ENCODE results near the gene GNPTG. TPM values are rescaled to one million over a fixed set of nuclear protein-coding genes. Genes with fewer than 3 reads are reported as not detected.

The GNPTG gene
- total and polyA plus RNA-seq, 2 of the 13 experiments (the other 11 are each of a cell fraction or from before 2014, with no cell fraction given) = 22.7 to 71.1 TPM

GRCh38 chr16:1311738-1312466, 39.8 kb upstream of the GNPTG start:
- ChIA-PET POLR2A (no interaction called here), CTCF (ENCODE audit: low intra/inter-chr PET ratio, low total read pairs) (no interaction called here)
- H3K4me3 ChIP-seq (replicated peaks in 1 of 3; ENCODE audit: insufficient read depth in 1 of 3, low read depth in 2 of 3, low read length in 3 of 3) = peak overlapping the region; percentile 66 to 97 (median 91)
- BruUV-seq (replicated peaks) = no TSS peak
- H3K9me3 ChIP-seq (ENCODE audit: low read length) = no peaks in the 10 kb centered on the region
- no peak for ATAC-seq
- peaks cover 25% of the 10 kb centered on the region for H3K4me1 ChIP-seq (ENCODE audit: insufficient read depth, low read length)
- peak overlapping the region; percentile 95 for H3K4me2 ChIP-seq (ENCODE audit: low read depth, low read length)
- no peak overlapping the region for H2AFZ ChIP-seq (ENCODE audit: low read length)
- H3K36me3 ChIP-seq (replicated peaks in 1 of 2; ENCODE audit: control insufficient read depth in 1 of 2, insufficient read depth in 2 of 2, low read length in 2 of 2) = peaks cover 24 to 47% of the 10 kb centered on the region in 2 experiments; a peak in 4 of 5 replicates
- peak overlapping the region; percentile 91 for H3K9ac ChIP-seq (ENCODE audit: insufficient read depth, low read depth, low read length)
- H3K27me3 ChIP-seq (ENCODE audit: control insufficient read depth in 1 of 2, insufficient read depth in 2 of 2, low read length in 2 of 2) = no peaks in the 10 kb centered on the region; a peak in 2 of 5 replicates
- in situ Hi-C loops (cut with HindIII; ENCODE audit: extremely low pct_ligation_motif_present, low pct_unique_long_range_greater_than_20kb) (no loop called here), intact Hi-C loops (cut with micrococcal nuclease; ENCODE audit: unreplicated experiment) (no loop called here)
- WGBS (ENCODE audit: low lambda C conversion rate) = 51% methylated on average over 11 of the region's 35 CpGs
- no peak for DNase-seq (ENCODE audit: low spot score)
- no peak for FAIRE-seq
- H4K20me1 ChIP-seq (ENCODE audit: insufficient read depth, low read length) = peaks cover 52% of the 10 kb centered on the region
- peaks cover 62% of the 10 kb centered on the region for H3K79me2 ChIP-seq (ENCODE audit: insufficient read depth, low read length)
- no peak overlapping the region for H3K27ac ChIP-seq (ENCODE audit: extremely low read length, insufficient read depth, low read length)
- no peak for TF ChIP-seq TAF1 (CRISPR knock-in tag; IDR thresholded peaks at IDR 0.05)
- TF ChIP-seq ZNF687 (CRISPR knock-in tag; IDR thresholded peaks at IDR 0.05) = peak; percentile 43; the same call in 1 of the 2 replicates
- TF ChIP-seq ZNF274 (CRISPR knock-in tag; IDR thresholded peaks at IDR 0.05) = no peak
- 0 out of 2 replicates have a peak, but pooled peaks have one; percentile 21 for TF ChIP-seq HNRNPL (IDR thresholded peaks at IDR 0.05; ENCODE audit: low read depth, low read length)
- peak; percentile 42; the same call in 1 of the 2 replicates for TF ChIP-seq MAX (IDR thresholded peaks at IDR 0.05)
- TF ChIP-seq HOXA5 (CRISPR knock-in tag; IDR thresholded peaks at IDR 0.05) = no peak
- TF ChIP-seq UBTF (CRISPR knock-in tag; IDR thresholded peaks at IDR 0.05) = peak; percentile 22; the same call in 1 of the 2 replicates
- TF ChIP-seq ERF (CRISPR knock-in tag; IDR thresholded peaks at IDR 0.05) = no peak
- TF ChIP-seq AKAP8 (CRISPR knock-in tag; IDR thresholded peaks at IDR 0.05) = peak; percentile 42; the same call in 1 of the 2 replicates
- no peak for TF ChIP-seq ZNF224 (CRISPR knock-in tag; IDR thresholded peaks at IDR 0.05)
- TF ChIP-seq SAFB2 (CRISPR knock-in tag; IDR thresholded peaks at IDR 0.05; ENCODE audit: borderline replicate concordance, low read depth) = no peak
- TF ChIP-seq YEATS2 (CRISPR knock-in tag; IDR thresholded peaks at IDR 0.05; ENCODE audit: borderline replicate concordance) = no peak
- no peak for TF ChIP-seq NR2C2 (CRISPR knock-in tag; IDR thresholded peaks at IDR 0.05; ENCODE audit: borderline replicate concordance)
- no peak for TF ChIP-seq ETS1 (CRISPR knock-in tag; IDR thresholded peaks at IDR 0.05)
- peak; percentile 45; the same call in 1 of the 2 replicates for TF ChIP-seq RBFOX2 (IDR thresholded peaks at IDR 0.05; ENCODE audit: low read depth, low read length)
- TF ChIP-seq ELF1 (CRISPR knock-in tag; IDR thresholded peaks at IDR 0.05) = no peak
- TF ChIP-seq SIN3B (IDR thresholded peaks at IDR 0.05; ENCODE audit: low read length) = no peak
